Measurements from ENCODE around the gene BAG3.
"Not testable (repeated sequence)": the region's sequence is repeated elsewhere in the genome, so short reads cannot be mapped to it uniquely, and the experiment has no call there.

BAG3 gene

DNA sequence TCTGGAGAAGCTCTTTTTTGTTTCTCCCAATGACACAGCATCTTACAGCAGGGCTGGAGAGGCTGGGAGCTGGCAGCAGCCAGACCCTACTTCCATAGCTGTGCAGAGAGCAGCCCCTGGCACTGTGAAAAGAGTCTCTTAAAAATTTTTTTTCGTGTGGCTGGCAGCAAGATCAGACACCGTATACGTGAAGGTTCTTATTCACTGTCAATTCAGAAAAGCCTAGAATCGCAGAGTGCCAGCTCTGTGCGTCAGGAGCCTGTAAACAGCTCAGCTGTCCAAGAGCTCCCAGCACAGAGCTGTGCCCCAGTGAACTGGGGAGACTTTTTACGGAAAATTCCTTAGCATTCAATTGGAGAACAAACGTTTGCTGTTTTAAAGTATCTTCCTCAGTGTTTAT lies 6.5 kb downstream of the BAG3 start:
- no peak for DNase-seq (ENCODE audit: low read depth)
- H3K4me3 ChIP-seq (ENCODE audit: low read depth, low read length): no peak overlapping the region
- TF ChIP-seq, protein P1, sequence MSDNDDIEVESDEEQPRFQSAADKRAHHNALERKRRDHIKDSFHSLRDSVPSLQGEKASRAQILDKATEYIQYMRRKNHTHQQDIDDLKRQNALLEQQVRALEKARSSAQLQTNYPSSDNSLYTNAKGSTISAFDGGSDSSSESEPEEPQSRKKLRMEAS (IDR thresholded peaks at IDR 0.05; ENCODE audit: low read depth, low read length): no peak
- TF ChIP-seq, protein P2, sequence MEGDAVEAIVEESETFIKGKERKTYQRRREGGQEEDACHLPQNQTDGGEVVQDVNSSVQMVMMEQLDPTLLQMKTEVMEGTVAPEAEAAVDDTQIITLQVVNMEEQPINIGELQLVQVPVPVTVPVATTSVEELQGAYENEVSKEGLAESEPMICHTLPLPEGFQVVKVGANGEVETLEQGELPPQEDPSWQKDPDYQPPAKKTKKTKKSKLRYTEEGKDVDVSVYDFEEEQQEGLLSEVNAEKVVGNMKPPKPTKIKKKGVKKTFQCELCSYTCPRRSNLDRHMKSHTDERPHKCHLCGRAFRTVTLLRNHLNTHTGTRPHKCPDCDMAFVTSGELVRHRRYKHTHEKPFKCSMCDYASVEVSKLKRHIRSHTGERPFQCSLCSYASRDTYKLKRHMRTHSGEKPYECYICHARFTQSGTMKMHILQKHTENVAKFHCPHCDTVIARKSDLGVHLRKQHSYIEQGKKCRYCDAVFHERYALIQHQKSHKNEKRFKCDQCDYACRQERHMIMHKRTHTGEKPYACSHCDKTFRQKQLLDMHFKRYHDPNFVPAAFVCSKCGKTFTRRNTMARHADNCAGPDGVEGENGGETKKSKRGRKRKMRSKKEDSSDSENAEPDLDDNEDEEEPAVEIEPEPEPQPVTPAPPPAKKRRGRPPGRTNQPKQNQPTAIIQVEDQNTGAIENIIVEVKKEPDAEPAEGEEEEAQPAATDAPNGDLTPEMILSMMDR (IDR thresholded peaks at IDR 0.05; ENCODE audit: low read depth, low read length): no peak
- no peak for TF ChIP-seq MYC (IDR thresholded peaks at IDR 0.05; ENCODE audit: low read depth, low read length)
- no peak for TF ChIP-seq POLR2A (IDR thresholded peaks at IDR 0.05; ENCODE audit: extremely low read depth, insufficient read length)

DNA sequence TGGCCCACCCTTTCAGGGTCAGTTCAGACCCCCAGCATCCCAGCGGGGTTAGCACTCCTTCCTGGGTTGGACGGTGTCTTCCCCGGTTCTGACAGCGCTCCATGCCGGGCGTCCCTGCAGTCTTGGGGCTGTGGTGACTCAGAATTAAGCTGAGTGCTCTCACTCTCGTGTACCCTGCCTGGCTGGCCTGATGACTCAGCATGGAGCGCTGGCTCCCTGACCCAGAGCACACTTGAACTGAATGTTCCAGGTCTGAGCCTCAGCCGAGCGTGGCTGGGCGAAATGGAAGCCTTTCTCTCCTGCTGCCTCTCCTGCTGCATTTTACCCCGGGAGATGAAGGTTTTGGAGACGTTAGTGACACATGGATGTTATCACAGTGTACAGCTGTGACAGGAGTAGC lies 7.1 kb downstream of the BAG3 start:
- H3K4me3 ChIP-seq (ENCODE audit: low read depth, low read length): no peak overlapping the region
- DNase-seq (ENCODE audit: low read depth): peak; percentile 56
- TF ChIP-seq, protein P1 (IDR thresholded peaks at IDR 0.05; ENCODE audit: low read depth, low read length): no peak
- TF ChIP-seq, protein P2 (IDR thresholded peaks at IDR 0.05; ENCODE audit: low read depth, low read length): no peak
- no peak for TF ChIP-seq MYC (IDR thresholded peaks at IDR 0.05; ENCODE audit: low read depth, low read length)
- TF ChIP-seq POLR2A (IDR thresholded peaks at IDR 0.05; ENCODE audit: extremely low read depth, insufficient read length): no peak

DNA sequence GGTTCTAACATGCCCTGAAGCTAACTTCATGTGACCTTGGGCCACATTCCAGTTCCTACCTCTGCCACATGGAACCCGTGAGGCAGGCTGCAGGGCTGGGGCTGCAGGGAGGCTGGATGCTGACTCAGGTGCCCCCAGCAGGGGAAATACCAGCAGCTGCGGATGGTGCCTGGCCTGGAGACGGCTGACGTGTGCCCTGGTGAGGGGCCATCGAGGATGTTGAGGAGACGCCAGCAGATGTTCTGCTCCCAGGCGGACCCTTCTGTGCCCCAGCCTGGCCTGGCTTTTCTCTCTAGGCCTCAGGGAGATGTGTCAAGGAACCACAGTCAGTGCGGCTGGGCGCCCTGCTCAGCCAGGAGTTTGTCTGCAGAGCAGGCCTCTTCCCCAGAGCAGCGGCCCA lies 8.8 kb downstream of the BAG3 start:
- no peak for TF ChIP-seq MYC (IDR thresholded peaks at IDR 0.05; ENCODE audit: low read depth, low read length)
- TF ChIP-seq POLR2A (IDR thresholded peaks at IDR 0.05; ENCODE audit: extremely low read depth, insufficient read length): no peak
- TF ChIP-seq, protein P1 (IDR thresholded peaks at IDR 0.05; ENCODE audit: low read depth, low read length): no peak
- TF ChIP-seq, protein P2 (IDR thresholded peaks at IDR 0.05; ENCODE audit: low read depth, low read length): no peak

DNA sequence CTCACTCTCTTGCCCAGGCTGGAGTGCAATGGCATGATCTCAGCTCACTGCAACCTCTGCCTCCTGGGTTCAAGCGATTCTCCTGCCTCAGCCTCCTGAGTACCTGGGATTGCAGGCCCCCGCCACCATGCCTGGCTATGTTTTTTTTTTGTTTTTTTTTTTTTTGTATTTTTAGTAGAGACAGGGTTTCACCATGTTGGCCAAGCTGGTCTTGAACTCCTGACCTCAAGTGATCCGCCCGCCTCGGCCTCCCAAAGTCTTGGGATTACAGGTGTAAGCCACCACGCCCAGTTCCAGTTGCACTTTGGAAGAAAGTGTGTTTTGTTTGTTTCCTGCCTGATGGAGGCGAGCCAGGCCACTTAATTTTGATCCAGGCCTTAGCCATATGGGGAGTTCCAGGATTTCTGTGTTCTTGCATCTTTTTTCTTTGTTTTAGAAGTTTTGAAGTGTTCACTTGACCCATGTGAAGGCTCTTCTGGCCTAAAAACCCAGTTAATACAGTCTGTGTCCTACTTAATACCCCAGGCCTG lies 11.0 kb downstream of the BAG3 start:
- H3K4me3 ChIP-seq (ENCODE audit: low read depth, low read length): not testable (repeated sequence)

More for the DNA sequence above, 8.8 kb downstream of the BAG3 start:
- DNase-seq (ENCODE audit: low read depth): no peak
- H3K4me3 ChIP-seq (ENCODE audit: low read depth, low read length): no peak overlapping the region

DNA sequence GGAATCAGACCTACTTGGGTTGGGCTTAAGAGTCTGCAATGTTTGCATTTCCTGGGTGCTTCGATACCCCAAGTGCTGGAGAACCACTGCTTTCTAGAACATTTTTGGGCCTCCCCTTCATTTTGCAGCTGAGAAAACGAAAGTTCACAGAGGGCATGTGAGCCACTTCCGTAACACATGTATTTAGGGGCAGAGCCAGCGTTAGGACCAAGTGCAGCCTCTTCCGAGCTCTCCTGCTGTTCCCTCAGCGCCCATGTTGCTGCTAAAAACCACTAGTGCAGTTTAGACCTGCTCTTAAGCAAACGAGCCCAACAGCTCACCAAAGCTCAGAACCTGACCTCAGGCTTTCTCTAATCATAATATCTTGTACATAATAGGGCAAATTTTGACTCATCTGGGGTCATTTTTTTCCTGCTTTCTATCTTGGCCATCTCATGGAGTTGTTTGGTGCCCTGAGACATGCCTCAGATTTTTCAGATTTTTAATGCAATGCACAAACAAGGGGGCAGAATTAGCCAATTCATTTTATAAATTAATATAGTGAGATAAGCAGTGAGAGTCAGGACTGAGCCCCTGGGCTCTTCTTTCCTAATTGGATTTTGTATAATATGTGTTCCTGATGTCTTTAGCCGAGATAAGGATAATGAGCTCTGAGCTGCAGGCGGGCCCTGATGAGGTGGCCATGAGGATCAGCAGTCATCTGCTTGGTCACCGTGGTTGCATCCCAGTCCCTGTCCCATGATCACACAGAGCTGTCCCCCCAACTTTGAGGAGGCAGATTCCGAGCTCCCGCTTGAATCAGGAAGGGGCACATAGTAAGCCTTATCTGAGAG lies 12.9 kb downstream of the BAG3 start:
- peak; percentile 31 for DNase-seq (ENCODE audit: low read depth)
- TF ChIP-seq POLR2A (IDR thresholded peaks at IDR 0.05; ENCODE audit: extremely low read depth, insufficient read length) (no peak), MYC (IDR thresholded peaks at IDR 0.05; ENCODE audit: low read depth, low read length) (peak; percentile 36; the same call in 1 of the 2 replicates)
- TF ChIP-seq, protein P1 (IDR thresholded peaks at IDR 0.05; ENCODE audit: low read depth, low read length): peak; percentile 59; the same call in 1 of the 2 replicates
- TF ChIP-seq, protein P2 (IDR thresholded peaks at IDR 0.05; ENCODE audit: low read depth, low read length): no peak
- H3K4me3 ChIP-seq (ENCODE audit: low read depth, low read length): no peak overlapping the region

More for the DNA sequence above, 11.0 kb downstream of the BAG3 start:
- not testable (repeated sequence) for DNase-seq (ENCODE audit: low read depth)

DNA sequence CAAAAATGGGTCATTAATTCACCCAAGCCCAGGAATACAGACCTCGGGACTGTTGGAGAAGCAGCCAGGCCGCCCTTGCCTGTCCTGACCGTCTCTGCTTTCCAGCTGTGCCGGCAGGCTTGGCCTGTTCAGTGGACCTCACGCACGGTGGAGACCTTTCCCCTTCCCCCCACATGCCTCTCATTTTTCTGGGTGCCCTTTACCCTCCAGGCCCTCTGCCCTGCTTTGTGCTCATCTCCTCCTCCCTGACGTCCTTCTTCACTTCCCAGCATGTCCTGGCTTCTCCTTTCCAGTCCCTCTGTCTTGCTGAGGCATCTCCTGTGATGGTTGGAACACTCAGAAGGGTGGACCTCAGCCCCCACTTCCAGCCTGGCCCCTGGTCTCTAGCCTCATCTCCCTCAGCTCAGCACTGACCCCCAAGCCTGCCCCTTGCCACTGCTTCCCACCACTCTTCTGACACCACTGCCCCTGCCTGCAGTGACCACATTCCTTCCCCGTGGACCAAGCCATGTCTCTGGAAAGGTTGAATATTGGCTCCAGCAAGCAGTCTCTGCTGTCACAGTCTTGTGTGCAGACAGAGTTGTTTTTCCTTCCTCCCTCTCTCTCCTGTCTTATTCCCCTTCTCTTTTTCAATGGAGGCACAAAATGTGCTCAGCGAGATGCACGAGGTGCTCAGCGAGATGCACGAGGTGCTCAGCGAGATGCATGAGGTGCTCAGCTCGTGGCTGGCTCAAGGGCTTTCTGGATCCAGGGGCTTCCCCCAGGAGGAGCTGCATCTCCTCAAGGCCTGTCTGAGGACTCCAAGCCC lies 14.9 kb downstream of the BAG3 start:
- no peak for DNase-seq (ENCODE audit: low read depth)
- H3K4me3 ChIP-seq (ENCODE audit: low read depth, low read length): no peak overlapping the region
- no peak for TF ChIP-seq POLR2A (IDR thresholded peaks at IDR 0.05; ENCODE audit: extremely low read depth, insufficient read length)
- TF ChIP-seq, protein P2 (IDR thresholded peaks at IDR 0.05; ENCODE audit: low read depth, low read length): no peak
- TF ChIP-seq, protein P1 (IDR thresholded peaks at IDR 0.05; ENCODE audit: low read depth, low read length): no peak
- TF ChIP-seq MYC (IDR thresholded peaks at IDR 0.05; ENCODE audit: low read depth, low read length): no peak

Data from NB4 (cell line).